ENCODE data around the gene MMP15.

The MMP15 gene

DNA sequence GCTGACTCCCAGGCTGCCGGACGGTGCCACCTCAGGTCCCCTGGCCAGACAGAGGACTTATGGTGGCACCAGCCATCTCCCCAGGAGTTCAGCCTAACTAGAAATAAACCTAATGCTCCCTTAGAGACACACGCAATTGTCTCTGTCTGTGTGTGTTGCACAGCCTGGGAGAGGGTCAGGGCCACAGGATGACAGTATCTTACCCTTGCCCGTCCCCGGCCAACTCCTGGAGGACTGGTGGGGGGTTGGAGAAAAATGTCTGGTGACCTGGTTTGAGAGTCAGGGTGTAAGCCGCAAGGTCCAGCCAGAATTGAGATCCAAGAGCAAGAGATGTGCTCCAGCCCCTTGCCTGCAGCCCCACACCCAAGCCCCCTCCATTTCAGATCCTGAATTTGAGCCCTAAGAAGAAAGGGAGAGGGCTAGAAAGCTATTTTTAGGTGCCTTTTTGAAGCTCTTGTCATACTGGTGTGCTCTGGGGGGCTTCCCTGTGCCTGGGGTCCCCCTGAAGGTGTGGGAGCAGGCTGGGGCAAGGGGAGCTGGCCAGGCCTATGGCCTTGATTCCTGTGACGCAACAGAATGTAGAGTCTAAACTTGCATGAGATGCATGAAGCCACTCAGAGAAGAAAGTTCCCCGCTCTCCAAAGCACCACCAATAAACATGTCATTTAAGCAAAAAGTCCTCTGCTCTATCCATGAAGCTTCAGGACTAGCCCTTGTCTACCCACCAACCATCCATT is 37.9 kb upstream of the MMP15 start:
- no peak overlapping the region for H3K27ac ChIP-seq (ENCODE audit: low read length)
- no peak overlapping the region for H3K4me3 ChIP-seq (ENCODE audit: low read depth in 1 of 2, low read length in 2 of 2)
- no peaks in the 10 kb centered on the region for H3K36me3 ChIP-seq (ENCODE audit: control insufficient read depth in 1 of 2, insufficient read depth in 2 of 2, low read length in 2 of 2)
- H3K27me3 ChIP-seq (ENCODE audit: low read depth, low read length): no peaks in the 10 kb centered on the region
- H3K4me1 ChIP-seq (ENCODE audit: control insufficient read depth in 1 of 2, insufficient read depth in 2 of 2, low read length in 2 of 2): peaks cover 0 to 10% of the 10 kb centered on the region in 2 donors
- no peaks in the 10 kb centered on the region for H3K9me3 ChIP-seq (ENCODE audit: control insufficient read depth in 1 of 2, low read length in 2 of 2)

DNA sequence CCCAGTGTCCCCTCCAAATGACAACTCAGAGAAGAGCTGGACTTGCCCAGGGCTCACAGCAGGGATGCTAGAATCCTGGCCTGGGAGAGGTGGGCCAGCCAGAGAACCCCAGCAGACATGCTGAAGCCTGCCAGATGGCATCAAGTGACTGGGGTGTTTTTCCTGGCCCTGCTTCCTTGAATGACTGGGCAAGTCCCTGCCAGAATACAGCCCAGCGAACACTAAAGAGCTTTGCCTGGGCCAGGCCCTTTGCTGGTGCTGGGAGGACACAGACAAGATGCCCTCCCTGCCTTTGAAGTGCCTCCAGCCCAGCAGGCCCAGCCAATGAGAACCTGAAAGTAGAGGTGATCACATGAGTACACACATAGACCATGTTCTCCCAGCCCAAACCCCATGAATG is 36.6 kb upstream of the MMP15 start:
- H3K27ac ChIP-seq (ENCODE audit: low read length): no peak overlapping the region
- H3K4me3 ChIP-seq (ENCODE audit: low read depth in 1 of 2, low read length in 2 of 2): no peak overlapping the region
- peaks cover 0 to 10% of the 10 kb centered on the region in 2 donors for H3K4me1 ChIP-seq (ENCODE audit: control insufficient read depth in 1 of 2, insufficient read depth in 2 of 2, low read length in 2 of 2)
- no peaks in the 10 kb centered on the region for H3K27me3 ChIP-seq (ENCODE audit: low read depth, low read length)
- H3K9me3 ChIP-seq (ENCODE audit: control insufficient read depth in 1 of 2, low read length in 2 of 2): no peaks in the 10 kb centered on the region
- H3K36me3 ChIP-seq (ENCODE audit: control insufficient read depth in 1 of 2, insufficient read depth in 2 of 2, low read length in 2 of 2): peaks cover 0 to 4% of the 10 kb centered on the region in 2 donors

DNA sequence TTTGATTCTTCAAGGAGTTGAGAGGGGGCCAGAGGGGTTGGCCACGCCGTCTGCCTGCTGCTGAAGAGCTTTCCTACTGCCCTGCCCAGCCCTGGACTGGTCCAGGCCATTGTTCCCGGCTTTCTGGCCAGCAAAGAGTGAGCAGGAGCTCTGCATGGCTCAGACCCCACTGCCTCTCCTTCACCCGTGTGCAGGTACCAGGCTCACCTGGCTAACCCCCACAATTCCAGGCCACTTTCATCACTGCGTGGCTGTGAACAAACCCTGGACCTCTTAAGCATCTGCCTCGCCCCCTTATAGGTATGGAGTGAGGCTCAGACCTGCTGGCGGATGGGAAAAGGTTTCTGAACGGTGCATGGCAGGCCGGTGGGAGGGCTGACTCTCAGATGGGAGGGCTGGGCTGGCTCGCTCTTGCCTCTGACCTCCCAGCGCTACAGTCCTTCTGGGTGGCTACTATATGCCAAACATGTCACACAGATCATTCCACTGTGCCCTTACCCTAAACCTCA is 33.9 kb upstream of the MMP15 start:
- no peaks in the 10 kb centered on the region for H3K9me3 ChIP-seq (ENCODE audit: control insufficient read depth in 1 of 2, low read length in 2 of 2)
- peaks cover 4 to 24% of the 10 kb centered on the region in 2 donors for H3K36me3 ChIP-seq (ENCODE audit: control insufficient read depth in 1 of 2, insufficient read depth in 2 of 2, low read length in 2 of 2)
- no peak overlapping the region for H3K27ac ChIP-seq (ENCODE audit: low read length)
- H3K27me3 ChIP-seq (ENCODE audit: low read depth, low read length): no peaks in the 10 kb centered on the region
- no peaks in the 10 kb centered on the region for H3K4me1 ChIP-seq (ENCODE audit: control insufficient read depth in 1 of 2, insufficient read depth in 2 of 2, low read length in 2 of 2)
- no peak overlapping the region for H3K4me3 ChIP-seq (ENCODE audit: low read depth in 1 of 2, low read length in 2 of 2)

DNA sequence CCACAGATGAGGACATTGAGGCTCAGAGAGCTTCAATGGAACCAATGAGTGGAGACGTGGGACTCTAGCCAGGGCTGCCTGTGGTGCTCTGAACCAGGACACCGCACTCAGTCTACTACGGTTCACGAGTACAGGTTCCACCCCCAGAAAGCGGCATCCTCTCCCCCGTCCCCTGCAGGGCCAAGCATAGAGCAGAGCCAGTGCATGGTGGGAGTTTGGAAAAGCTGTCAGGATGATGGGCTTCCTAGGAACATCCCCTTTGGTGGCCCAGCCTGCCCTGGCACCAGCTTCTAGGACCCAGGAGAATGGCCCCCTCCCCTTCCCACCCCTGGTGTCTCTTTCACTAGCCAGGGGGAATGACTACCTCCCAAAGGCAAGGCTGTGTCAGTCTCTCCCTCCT is 33.5 kb upstream of the MMP15 start:
- Histone ChIP-seq H3K9me3 (ENCODE audit: control insufficient read depth in 1 of 2, low read length in 2 of 2) (no peaks in the 10 kb centered on the region), H3K36me3 (ENCODE audit: control insufficient read depth in 1 of 2, insufficient read depth in 2 of 2, low read length in 2 of 2) (peaks cover 4 to 29% of the 10 kb centered on the region in 2 donors), H3K4me1 (ENCODE audit: control insufficient read depth in 1 of 2, insufficient read depth in 2 of 2, low read length in 2 of 2) (no peaks in the 10 kb centered on the region), H3K27me3 (ENCODE audit: low read depth, low read length) (no peaks in the 10 kb centered on the region), H3K27ac (ENCODE audit: low read length) (no peak overlapping the region), H3K4me3 (ENCODE audit: low read depth in 1 of 2, low read length in 2 of 2) (no peak overlapping the region)

DNA sequence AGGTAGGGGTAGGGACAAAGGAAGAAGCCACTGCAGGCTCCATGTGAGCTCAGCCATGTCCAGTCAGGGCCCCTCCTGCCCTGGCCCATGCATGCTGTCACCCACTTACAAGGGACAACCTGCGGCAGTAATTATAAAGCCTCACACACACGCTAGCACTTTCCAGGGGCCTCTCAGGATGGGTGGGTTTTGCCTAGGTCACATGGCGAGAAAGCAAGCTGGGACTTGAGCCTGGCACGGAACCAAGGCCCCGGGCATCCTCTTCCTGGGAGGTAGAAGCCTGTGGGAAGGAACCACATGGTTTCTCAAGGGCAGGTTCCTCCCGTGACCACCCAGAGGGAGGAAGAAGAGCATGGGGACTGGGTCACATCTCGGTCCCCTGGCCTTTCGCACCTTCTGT is 32.1 kb upstream of the MMP15 start:
- Histone ChIP-seq H3K4me1 (ENCODE audit: control insufficient read depth in 1 of 2, insufficient read depth in 2 of 2, low read length in 2 of 2) (peaks cover 0 to 4% of the 10 kb centered on the region in 2 donors), H3K27me3 (ENCODE audit: low read depth, low read length) (no peaks in the 10 kb centered on the region), H3K27ac (ENCODE audit: low read length) (no peak overlapping the region), H3K9me3 (ENCODE audit: control insufficient read depth in 1 of 2, low read length in 2 of 2) (no peaks in the 10 kb centered on the region), H3K36me3 (ENCODE audit: control insufficient read depth in 1 of 2, insufficient read depth in 2 of 2, low read length in 2 of 2) (peaks cover 9 to 40% of the 10 kb centered on the region in 2 donors), H3K4me3 (ENCODE audit: low read depth in 1 of 2, low read length in 2 of 2) (no peak overlapping the region)

DNA sequence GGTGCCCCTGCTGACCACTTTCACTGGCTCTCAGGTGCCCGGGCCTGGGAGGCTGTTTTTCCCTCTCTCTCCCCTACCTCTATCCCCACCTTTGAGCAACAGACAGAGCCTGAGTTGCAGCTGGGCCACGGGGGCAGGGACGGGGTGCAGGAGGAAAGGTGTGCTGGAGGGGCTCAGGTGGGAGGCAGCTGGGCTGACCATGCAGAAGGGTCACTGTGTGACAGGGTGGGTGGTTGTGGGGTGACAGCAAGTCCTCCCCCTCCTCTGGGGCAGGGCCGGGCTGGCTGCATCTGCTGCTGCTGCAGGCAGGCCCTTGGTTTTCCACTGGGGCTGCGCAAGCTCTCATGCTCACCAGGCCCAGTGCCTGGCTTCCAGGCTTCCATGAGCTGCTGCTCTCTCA is 31.7 kb upstream of the MMP15 start:
- H3K27ac ChIP-seq (ENCODE audit: low read length): no peak overlapping the region
- peaks cover 2 to 9% of the 10 kb centered on the region in 2 donors for H3K4me1 ChIP-seq (ENCODE audit: control insufficient read depth in 1 of 2, insufficient read depth in 2 of 2, low read length in 2 of 2)
- no peak overlapping the region for H3K4me3 ChIP-seq (ENCODE audit: low read depth in 1 of 2, low read length in 2 of 2)
- H3K9me3 ChIP-seq (ENCODE audit: control insufficient read depth in 1 of 2, low read length in 2 of 2): no peaks in the 10 kb centered on the region
- H3K27me3 ChIP-seq (ENCODE audit: low read depth, low read length): no peaks in the 10 kb centered on the region
- H3K36me3 ChIP-seq (ENCODE audit: control insufficient read depth in 1 of 2, insufficient read depth in 2 of 2, low read length in 2 of 2): peaks cover 9 to 40% of the 10 kb centered on the region in 2 donors

DNA sequence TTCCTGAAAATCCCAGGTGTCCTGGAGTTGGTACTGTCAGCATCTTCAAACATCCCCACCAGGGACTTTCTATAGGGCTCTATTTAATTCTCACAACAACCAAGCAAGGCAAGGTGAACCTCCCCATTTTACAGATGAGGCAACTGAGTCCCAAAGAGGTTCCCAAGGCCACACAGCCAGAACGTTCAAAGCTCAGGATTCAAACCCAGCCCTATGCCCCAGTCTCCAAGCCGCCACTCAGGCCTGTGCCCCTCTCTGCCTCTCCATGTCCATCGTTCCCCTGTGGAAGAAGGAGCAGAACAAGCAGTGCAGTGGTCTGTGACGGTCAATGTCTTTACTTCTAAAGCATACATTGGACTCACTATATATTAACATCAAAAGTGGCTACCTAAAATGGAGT is 31.2 kb upstream of the MMP15 start:
- Histone ChIP-seq H3K9me3 (ENCODE audit: control insufficient read depth in 1 of 2, low read length in 2 of 2) (no peaks in the 10 kb centered on the region), H3K27me3 (ENCODE audit: low read depth, low read length) (no peaks in the 10 kb centered on the region), H3K4me3 (ENCODE audit: low read depth in 1 of 2, low read length in 2 of 2) (no peak overlapping the region), H3K27ac (ENCODE audit: low read length) (no peak overlapping the region), H3K4me1 (ENCODE audit: control insufficient read depth in 1 of 2, insufficient read depth in 2 of 2, low read length in 2 of 2) (peaks cover 7 to 13% of the 10 kb centered on the region in 2 donors), H3K36me3 (ENCODE audit: control insufficient read depth in 1 of 2, insufficient read depth in 2 of 2, low read length in 2 of 2) (peaks cover 9 to 40% of the 10 kb centered on the region in 2 donors)

DNA sequence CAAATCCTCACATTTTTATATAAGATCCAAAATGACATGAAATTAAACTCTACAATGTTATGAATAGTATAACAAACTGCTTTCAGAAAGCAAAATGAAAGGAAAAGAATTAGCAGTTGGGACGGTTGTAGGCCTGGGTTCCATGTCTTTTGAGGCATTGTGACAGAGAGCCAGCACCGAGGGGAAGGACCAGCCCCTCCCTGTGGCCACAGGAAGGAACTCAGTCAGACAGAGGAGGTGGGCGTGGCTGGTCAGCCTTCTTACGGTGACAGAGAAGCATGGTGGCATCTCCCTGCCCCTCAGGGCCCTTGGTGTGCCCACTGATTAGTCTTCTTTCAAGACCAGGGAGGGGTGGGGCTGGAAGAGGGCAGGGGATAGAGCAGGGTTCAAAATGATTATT is 30.8 kb upstream of the MMP15 start:
- H3K36me3 ChIP-seq (ENCODE audit: control insufficient read depth in 1 of 2, insufficient read depth in 2 of 2, low read length in 2 of 2): peaks cover 9 to 40% of the 10 kb centered on the region in 2 donors
- no peak overlapping the region for H3K4me3 ChIP-seq (ENCODE audit: low read depth in 1 of 2, low read length in 2 of 2)
- peaks cover 8 to 17% of the 10 kb centered on the region in 2 donors for H3K4me1 ChIP-seq (ENCODE audit: control insufficient read depth in 1 of 2, insufficient read depth in 2 of 2, low read length in 2 of 2)

DNA sequence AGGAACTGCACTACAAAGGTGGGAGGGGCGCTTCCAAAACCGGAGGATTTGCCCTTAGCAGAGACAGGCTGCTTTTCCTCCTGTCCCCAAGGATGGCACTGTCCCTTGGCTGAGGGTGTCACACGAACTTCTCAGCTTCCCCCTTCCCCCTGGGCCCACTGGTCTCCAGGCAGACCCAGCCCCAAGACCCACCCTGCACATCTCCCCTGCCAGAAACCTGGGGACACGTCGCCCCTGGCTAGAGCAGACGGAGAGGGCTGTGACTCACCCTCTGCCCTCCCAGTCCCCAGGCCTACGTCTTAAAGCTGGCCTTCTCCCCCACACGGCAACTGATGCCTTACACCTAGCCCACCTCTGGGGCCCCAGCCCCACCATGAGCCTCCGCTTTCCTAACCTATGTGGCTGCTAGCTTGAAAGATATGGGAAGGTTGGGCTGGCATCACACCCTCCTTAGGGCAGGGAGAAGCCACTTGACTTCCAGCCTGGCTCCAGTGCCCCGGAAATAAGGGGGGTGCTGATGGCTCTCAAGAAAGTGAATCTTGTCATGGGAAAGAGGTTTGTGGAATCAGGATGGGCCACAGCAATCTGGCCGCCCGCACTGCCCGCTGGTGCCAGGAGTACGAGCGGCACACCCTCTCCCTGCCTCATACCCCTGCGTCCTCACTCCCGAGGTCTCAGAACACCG is 29.7 kb upstream of the MMP15 start:
- Histone ChIP-seq H3K27ac (ENCODE audit: low read length) (no peak overlapping the region), H3K4me1 (ENCODE audit: control insufficient read depth in 1 of 2, insufficient read depth in 2 of 2, low read length in 2 of 2) (peaks cover 8 to 19% of the 10 kb centered on the region in 2 donors), H3K9me3 (ENCODE audit: control insufficient read depth in 1 of 2, low read length in 2 of 2) (no peaks in the 10 kb centered on the region), H3K27me3 (ENCODE audit: low read depth, low read length) (no peaks in the 10 kb centered on the region), H3K36me3 (ENCODE audit: control insufficient read depth in 1 of 2, insufficient read depth in 2 of 2, low read length in 2 of 2) (peaks cover 9 to 40% of the 10 kb centered on the region in 2 donors), H3K4me3 (ENCODE audit: low read depth in 1 of 2, low read length in 2 of 2) (no peak overlapping the region)

More for the DNA sequence above, 30.8 kb upstream of the MMP15 start:
- no peaks in the 10 kb centered on the region for H3K9me3 ChIP-seq (ENCODE audit: control insufficient read depth in 1 of 2, low read length in 2 of 2)
- no peak overlapping the region for H3K27ac ChIP-seq (ENCODE audit: low read length)
- H3K27me3 ChIP-seq (ENCODE audit: low read depth, low read length): no peaks in the 10 kb centered on the region

DNA sequence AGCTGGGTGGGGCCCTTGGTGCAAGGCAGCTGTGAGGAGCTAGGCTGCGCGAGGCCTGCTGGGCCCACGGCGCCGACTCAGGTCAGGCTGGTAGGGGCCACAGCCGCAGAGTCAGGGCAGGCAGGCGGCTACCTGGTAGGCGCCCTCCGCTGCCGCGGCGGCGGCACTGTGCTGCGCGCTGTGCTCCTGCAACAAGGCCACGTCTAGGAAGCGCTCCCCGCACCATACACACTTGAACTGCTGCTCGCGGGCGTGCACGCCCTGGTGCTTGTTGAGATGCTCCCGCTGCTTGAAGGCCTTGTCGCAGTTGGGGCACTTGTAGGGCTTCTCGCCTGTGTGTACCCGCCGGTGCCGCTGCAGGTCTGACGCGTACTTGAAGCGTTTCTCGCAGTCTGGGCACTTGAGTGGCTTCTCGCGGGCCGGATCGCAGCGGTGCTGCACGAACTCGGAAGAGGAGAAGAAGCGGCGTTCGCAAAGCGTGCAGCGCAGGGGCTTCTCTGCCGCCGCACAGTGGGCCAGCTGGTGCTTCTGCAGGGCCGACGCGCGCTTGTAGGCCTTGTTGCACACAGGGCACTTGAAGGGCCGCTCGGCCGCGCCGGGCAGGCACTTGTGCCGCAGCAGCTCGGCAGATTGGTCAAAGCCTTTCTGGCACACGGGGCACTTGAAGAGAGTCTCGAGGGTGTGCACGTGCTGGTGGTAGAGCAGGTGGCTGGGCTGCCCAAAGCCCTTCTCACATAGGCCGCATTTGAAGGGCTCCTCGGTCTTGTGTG is 29.0 kb upstream of the MMP15 start:
- peaks cover 9 to 40% of the 10 kb centered on the region in 2 donors for H3K36me3 ChIP-seq (ENCODE audit: control insufficient read depth in 1 of 2, insufficient read depth in 2 of 2, low read length in 2 of 2)
- peaks cover 8 to 19% of the 10 kb centered on the region in 2 donors for H3K4me1 ChIP-seq (ENCODE audit: control insufficient read depth in 1 of 2, insufficient read depth in 2 of 2, low read length in 2 of 2)
- no peaks in the 10 kb centered on the region for H3K9me3 ChIP-seq (ENCODE audit: control insufficient read depth in 1 of 2, low read length in 2 of 2)
- H3K4me3 ChIP-seq (ENCODE audit: low read depth in 1 of 2, low read length in 2 of 2): no peak overlapping the region
- H3K27me3 ChIP-seq (ENCODE audit: low read depth, low read length): no peaks in the 10 kb centered on the region
- no peak overlapping the region for H3K27ac ChIP-seq (ENCODE audit: low read length)

DNA sequence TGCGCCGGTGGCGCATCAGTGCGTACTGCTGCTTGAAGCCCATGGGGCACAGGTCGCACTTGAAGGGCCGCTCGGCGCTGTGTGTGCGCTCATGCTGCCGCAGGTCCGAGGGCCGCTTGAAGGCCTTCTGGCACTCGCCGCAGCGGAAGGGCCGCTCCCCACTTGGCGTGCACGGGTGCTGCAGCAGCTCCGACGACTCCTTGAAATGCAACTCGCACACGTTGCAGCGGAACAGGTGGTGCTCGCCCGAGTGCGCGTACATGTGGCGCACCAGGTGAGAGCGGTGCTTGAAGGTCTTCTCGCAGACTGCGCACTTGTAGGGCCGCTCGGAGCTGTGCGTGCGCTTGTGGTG is 28.4 kb upstream of the MMP15 start:
- no peak overlapping the region for H3K4me3 ChIP-seq (ENCODE audit: low read depth in 1 of 2, low read length in 2 of 2)
- peaks cover 11 to 40% of the 10 kb centered on the region in 2 donors for H3K36me3 ChIP-seq (ENCODE audit: control insufficient read depth in 1 of 2, insufficient read depth in 2 of 2, low read length in 2 of 2)
- H3K4me1 ChIP-seq (ENCODE audit: control insufficient read depth in 1 of 2, insufficient read depth in 2 of 2, low read length in 2 of 2): peaks cover 8 to 24% of the 10 kb centered on the region in 2 donors
- H3K27me3 ChIP-seq (ENCODE audit: low read depth, low read length): no peaks in the 10 kb centered on the region
- H3K9me3 ChIP-seq (ENCODE audit: control insufficient read depth in 1 of 2, low read length in 2 of 2): no peaks in the 10 kb centered on the region
- H3K27ac ChIP-seq (ENCODE audit: low read length): no peak overlapping the region
